NOMO-1 treated with dmso at 0.1 percent for 144 hours (cell line): ENCODE results near the gene INPP5A.
"Not testable (repeated sequence)": the region's sequence is repeated elsewhere in the genome, so short reads cannot be mapped to it uniquely, and the experiment has no call there.

Source experiments
- DNase-seq: peaks from one replicate; lab custom pipeline; 2025; ENCODE audit not compliant: unreplicated experiment; lab: John Stamatoyannopoulos, UW

The INPP5A gene

DNA sequence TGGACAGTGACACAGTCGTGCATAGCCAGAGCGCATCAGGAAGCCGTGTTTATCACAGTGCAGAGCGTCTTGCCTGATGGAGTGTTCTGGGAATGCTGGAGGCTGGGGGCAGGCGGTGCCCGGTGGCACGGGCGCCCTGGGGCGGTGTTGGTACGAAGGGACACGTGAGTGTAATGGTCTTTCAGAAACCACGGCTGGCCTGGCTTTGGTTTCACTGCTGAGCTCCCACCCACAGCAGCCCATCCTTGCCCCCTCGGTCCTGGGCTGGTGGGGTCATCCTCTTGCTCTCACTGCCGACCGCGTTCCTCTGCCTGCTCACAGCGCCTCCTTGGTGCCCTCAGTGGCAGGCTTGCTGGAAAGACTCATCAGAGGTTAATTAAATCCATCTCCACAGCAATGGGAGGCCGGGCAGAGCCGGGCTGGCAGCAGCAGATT lies 197.8 kb downstream of the INPP5A start:
- no peak for DNase-seq

DNA sequence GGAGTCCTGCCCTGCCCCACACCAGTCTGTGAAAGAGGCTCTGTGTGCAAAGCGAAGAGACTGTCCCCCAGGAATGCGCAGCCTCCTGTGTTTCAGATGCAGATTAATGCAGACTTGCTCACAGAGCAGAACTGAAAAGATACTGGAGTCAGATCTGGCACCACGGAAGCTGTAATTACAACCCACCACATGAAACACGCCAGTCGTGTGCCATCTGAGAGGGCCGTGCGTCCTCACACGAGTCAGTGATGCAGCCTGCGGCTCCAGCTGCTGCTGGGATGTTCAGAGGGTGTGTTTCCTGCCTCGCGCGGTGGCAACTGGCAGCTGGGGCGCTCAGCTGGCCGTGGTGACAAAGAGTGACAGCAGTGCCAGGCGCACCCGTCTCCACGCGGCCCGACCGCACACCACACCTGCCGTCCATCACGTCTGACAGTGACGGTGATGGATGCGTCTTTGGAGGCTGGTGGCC lies 198.4 kb downstream of the INPP5A start:
- DNase-seq = no peak

DNA sequence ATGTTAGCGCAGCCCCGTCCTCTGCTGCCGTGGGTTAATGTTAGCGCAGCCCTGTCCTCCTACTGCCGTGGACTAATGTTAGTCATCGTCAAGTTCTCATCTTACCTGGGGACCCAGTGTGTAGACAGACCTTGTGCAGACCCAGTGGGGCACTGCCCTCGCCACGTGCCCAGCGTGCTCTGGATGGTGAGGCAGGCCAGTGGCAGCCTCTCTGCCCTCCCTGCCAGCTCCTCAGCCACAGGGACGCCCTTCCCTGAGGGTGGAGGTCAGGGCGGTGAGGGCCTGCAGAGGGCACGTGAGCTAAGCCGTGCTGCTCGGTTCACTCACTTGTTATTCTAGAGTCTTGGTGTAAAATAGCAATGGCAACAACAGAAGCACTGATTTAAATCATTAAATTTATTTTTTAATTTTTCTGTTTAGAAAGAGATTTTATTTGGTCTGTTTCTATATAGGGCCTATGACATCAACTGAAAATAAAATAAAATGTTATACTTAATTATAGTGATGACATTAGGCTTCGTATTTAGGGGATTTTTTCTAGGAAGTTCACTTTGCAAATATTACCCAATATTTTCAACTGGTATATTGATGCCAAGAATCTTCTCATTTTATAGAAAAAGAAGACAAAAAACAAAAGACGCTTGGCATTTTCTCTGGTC lies 199.9 kb downstream of the INPP5A start:
- DNase-seq = no peak

DNA sequence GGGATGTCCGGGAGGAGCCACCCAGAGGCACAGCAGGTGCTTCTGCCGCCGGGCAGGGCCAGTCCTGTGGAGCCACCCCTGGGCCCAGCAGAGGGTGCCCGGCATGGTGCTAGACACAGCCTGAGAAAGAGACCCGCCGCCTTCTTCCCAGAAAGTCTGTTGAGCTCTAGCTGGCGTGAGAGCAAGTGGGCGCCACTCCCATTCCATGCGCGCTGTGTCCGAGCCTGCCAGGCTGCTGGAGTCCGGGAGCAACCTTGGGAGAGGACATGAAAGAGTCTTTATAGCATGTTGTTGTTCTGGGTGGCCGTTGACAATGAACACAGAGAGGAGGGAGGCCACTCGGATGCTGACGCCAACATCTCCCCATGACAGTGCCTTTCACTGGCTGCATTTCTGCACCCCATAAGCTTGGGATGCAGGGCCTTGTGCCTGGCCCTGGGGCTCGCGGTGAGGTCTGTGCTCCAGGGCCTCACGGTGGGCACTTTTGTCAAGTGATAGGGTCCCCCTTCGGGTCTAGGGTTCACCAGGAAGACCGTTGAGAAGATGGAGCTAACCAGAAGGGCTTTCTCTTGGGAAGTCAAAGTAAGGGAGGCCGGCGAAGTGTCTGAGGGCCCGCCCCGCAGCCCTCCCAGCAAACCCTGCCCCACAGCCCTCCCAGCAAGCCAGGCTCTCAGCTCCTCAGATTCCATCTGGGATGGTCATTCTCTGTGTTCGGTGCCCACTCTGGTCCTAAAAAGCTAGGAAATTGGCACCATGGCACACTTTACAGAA lies 201.1 kb downstream of the INPP5A start:
- no peak for DNase-seq

DNA sequence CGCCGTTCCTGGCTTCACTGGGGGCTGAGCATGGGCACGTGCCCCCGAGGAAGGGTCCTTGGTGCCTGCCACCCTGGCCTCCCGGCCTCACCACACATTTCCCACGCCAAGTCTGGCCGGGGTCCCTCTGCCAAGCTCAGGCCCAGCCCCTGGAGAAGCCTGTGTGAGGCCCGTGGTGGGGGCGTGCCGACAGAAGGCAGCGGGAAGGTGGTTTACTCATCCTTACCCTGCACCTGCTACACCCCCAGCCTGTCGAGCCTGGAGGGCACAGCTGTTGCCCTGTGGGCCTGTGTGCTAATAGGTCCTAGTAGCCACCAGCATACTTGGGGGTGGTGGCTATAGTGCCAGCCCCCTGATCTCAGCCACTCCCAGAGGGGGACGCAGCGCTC lies 201.6 kb downstream of the INPP5A start:
- no peak for DNase-seq

DNA sequence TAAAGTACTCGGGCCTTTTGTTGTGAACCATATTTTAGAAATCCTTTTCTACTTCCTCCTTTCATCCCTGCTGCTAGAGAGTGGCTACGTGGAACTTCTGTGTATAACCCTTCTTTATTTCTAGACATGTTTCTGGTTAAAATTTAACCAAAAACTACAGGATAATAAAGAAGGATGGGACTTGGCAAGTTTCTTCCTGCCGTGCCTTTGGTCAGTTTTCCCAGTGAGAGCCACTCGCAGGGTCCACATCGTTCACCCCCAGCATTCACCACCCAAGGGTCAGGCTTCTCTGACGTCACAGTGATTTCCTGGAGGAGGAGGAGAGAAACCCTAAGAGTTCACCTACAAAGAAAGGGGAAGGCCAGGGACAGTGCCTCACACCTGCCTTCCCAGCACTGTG lies 203.0 kb downstream of the INPP5A start:
- DNase-seq = no peak

DNA sequence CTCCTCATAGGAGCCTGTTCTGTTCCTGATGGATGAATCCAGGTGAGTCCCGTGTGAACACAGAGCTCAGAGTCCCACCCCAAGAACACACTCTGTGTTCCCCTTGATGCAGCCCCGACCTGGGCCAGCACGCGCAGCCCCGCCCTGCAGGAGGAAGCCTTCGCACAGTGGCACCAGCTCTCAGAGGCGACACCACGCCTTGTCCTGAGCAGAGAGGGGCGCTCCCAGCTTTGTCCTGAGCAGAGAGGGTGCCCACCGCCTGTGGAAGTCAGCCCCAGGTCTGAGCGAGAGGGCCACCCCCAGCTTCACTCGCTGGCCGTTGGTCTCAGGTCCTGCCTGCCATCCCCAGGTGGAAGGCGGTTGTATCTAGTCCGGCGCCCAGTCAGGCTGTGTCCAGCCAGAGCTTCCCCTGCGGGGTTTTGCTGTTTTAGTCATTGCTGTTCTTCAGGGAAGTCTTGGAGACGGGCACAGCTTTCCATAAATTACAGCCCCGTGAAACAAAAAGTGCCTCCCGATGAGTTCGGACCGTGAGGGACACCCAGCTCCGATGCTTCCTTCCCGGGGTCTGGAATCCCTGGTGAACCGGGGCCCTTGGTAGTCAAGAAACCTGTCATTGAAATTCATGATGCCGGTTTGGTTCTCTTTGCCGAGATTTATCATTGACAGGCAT lies 204.7 kb downstream of the INPP5A start:
- DNase-seq = no peak

DNA sequence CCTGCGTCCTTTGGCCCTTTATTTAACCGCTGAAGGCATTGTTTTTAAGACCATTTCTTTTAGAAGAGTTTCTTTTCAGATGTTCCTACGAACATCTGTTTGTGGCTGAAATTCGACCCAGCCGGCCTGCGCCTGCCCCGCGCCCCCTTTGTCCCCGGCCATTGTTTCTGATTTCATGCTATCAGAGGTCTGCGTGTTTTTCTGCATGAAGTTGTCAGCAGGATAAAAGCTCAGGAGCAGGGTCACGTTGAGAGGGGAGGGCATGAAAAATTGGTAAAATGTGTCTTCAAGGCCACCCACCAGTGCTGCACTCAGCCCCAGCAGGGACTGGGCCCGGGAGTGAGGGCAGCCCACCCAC lies 205.2 kb downstream of the INPP5A start:
- no peak for DNase-seq

DNA sequence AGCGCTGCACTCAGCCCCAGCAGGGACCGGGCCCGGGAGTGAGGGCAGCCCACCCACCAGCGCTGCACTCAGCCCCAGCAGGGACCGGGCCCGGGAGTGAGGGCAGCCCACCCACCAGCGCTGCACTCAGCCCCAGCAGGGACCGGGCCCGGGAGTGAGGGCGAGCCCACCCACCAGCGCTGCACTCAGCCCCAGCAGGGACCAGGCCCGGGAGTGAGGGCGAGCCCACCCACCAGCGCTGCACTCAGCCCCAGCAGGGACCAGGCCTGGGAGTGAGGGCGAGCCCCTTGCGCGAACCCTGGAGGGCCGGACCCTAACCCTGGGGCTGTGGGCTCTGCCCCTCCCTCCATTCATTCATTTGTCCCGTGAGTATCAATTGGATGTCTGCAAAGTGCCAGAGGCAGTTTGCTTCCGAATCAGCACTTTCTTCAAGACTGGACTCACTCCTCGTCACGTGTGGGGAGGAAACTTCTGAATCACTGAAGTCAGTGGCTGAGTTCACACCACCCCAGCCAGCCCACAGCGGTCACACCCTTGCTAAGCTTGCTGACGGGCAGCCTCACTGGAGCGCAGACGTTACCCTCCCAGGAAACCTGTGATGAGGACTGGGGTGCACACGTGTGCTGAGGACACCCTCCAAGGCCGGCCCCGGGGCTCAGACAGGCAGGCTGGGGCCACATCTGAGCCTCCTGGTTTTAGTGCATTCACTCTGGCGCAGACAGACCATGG lies 205.8 kb downstream of the INPP5A start:
- not testable (repeated sequence) for DNase-seq

DNA sequence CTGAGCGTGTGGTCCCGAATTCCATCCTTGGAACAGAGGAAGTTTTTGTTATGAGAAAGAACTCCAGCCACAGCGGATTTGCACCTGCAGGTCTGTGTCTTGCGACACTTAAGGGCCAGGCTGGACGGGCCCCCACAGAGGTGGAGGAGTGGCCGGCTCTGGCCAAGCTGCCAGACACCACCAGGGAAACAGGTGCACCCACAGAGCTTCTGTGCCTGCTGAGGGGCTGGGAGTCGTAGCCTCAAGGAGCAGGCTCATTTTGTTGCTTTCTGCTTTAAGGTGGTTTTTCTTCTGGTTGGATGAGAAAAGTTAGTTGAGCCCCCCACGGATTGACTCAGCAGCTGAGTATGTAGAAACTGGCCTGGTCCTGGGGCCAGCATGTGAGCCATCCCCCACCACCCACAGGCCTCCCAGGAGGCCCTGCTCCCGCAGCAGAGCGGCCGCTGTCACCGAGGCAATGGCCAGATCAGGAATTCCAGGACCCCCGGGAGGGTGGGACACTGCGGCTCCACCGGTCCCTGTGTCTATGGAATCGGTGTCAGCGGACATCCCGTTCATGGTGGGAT lies 206.4 kb downstream of the INPP5A start:
- no peak for DNase-seq

DNA sequence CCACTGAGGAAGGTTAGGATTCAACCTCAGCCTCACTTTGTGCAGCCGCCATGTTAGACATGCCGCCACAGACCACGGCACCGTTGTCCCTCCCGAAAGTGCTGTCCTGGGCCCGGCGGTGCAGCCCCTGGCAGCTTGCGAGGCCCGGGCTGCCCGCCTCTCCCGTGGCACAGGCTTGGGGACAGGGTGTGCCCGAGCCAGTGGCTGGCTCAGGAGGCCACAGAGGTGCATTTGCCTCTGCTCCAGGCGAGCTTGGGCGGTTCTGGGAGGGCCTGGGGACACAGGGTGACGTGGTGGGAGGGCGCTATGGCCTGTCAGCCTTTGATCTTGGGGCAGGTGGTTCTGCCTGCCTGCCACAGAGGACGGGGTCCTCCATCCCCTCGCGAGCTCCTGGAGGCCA lies 207.3 kb downstream of the INPP5A start:
- no peak for DNase-seq

DNA sequence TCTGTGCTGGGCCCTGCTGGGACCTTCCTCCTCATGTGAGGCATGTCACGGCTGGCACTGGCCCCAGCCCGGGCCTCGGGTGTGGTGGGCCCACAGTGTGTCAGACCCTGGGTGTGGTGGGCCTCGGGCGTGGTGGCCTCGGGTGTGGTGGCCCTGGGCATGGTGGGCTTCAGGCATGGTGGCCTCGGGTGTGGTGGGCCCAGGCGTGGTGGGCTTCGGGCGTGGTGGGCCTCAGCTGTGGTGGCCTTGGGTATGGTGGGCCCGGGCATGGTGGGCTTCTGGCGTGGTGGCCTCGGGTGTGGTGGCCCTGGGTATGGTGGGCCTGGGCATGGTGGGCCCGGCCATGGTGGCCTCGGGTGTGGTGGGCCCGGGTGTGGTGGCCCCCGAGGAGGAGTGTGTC lies 207.9 kb downstream of the INPP5A start:
- no peak for DNase-seq

DNA sequence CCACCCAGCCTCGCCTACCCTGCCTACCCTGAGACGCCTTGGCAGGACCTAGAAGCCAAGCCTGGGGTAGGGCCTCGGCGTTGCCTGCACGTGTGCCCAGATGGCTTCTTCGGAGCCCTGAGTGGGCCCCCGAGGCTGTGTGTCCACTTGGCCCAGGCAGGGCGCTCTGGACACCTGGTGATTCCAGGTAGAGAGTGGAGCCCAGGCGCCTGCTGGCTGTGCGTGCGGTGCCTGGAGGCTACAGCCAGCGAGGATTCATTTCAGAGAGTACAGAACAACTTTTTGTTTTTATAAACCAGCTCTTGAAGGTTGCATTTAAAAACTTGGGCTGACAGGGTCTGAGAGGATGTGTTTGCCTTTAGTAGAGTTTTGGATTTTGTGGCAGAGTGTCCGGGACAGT lies 208.4 kb downstream of the INPP5A start:
- DNase-seq = no peak

DNA sequence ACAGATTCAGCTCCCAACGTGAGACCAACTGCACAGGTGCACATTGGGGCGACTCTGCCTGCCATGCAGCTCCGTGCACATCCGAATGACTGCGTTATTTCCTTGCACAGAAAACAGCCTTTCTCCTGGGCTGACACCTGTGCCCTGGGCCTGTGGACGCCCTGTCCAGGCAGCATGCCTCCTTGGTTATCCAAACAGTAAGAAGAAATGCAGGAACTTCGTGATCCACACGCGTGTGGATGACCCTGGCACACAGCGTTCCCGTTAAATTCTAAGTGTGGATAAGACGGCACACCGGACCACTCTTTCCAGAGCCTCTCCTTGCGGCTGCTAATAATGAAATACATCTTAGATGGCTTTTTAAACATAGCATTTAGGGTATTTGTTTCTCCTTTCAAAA lies 208.8 kb downstream of the INPP5A start:
- DNase-seq = no peak

DNA sequence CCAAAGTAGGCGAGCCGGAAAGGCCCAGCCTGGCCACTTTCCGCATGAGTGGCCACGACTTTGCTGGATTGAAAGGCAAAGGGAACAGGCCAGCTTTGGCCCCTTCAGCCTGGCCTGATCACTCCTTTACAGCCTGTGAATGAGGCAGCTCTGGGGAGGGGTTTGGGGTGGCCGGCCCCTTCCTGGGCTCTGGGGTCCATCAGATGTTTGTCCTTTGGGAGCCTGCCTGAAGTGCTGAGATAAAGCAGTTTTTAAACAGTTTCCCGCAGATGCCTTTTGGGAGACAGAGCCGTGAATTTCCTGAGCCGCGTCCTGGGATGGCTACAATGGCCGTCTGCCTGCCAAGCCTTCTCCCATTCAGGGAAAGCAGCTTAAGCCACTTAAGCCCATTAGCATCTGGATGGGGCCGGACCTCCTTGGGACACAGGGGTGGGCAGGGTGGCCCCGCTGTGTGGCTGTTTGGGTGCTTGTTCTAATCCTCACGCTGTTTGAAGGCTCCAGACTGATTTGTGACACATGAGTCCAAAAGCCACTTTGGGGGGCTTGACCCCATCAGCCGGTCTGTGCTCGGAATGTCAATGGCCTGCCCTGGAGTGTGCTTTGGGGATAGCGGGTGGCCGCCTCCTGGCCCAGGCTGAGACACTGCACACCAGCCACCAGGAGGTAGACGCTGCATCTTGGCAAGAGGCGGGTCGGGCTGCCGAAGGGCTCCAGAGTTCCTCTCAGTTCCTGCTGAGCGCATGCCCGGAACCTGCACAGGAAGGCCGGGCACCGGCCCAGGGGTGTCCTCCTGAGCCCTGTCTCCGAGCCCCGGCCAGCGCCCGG lies 209.4 kb downstream of the INPP5A start:
- DNase-seq = no peak

DNA sequence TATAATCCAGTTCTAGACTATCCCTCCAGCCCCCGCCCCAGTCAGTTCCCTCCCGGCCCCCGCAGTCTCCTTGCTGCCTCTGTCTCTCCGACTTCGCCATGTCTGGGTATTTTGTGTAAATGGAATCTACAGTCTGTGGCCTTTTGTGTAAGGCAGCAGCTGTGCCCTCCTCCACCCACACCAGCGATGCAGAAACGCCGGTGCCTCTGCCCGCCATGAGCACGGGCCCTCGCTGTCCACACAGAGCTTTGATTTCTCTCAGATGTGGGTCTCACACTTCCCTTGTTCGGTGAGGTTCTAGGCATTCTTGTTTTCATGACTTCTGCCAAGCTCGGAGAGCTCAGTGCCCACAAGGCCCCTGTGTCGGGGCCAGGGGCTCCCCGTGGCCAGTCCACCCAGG lies 210.5 kb downstream of the INPP5A start:
- DNase-seq = no peak

DNA sequence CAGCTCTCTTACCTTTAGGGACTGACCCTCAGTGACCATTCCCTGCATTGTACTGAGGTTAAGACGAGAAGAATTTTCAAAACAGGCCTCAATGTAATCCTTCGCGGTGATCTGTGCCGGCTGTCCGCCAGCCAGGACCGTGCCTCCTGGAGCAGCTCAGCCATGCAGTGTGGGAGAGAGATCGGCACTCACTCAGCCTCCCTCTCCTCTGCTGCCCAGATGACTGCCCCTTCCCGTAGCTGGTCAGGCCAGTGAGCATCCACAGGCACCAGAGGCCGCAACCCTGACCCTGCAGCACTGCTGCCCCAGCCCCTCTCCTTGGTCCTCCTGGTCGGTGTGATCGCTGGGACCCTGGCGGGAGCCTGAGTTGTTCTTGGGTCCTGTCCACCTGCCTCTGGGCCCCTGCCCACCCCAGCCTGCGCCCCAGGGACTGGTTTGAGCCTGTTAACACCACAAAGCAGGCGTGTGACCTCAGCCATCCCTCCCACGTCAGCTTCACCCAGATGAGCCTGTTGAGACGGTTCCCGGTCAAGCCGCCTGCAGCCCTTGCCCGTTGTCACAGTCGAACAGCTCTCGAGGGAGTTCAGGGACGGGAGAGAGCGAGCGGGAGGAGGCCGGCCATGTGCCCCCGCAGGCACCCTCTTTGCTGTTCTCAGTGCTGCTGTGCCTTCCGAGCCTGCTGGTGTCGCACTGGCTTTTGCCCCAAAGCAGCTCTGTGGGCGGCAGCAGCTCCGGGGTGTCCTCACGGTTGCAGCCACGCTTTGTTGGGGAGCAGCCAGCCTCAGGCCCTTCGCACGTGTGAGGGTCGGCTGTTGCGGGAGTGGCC lies 211.2 kb downstream of the INPP5A start:
- no peak for DNase-seq

DNA sequence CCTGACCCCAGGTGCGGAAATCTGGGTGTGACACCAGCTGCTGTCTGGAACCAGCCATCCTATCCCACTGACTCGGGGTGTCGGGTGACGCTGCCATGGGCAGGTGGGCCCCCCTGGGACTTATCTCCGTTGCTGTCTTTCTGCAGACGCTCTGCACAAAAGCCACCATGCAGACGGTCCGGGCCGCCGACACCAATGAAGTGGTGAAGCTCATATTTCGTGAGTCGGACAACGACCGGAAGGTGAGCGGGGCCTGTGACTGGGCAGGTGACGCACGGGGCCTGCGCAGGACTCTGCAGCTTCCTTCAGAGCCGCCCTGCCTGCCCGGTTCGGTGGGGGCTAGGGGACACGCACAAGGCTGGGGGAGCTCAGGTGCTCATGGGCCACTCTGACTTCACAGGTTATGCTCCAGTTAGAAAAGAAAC lies 211.8 kb downstream of the INPP5A start:
- no peak for DNase-seq

DNA sequence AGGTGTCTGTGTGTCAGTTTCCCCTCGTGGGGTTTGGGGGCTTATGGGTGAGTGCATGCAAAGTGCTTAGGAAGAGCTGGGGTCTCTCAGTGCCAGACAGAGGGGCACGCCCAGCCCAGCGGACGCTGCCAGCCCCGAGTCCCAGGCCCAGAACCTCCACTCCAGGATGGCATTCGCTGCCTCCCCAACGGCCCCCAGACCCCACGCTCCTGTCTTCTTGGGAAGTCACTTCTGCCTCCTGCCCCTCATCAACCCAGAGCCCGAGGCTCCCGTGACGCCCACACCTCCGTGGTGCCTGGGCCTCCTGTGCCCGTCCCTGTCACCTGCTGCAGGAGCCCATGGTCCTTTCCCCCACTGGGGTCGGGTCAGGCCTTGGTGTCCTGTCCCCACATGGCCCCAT lies 213.3 kb downstream of the INPP5A start:
- no peak for DNase-seq
